IMR-90 (cell line): ENCODE results near the gene CNFN. TPM values are rescaled to one million over a fixed set of nuclear protein-coding genes. Genes with fewer than 3 reads are reported as not detected.

Experiments used
- ATAC-seq: fragments of 200-7000 bp; cut with Tn5 transposase; 2 replicates; pipeline ENCODE4 v1.9.1; 2020; ENCODE audit warnings: low read depth, mild to moderate bottlenecking, moderate library complexity
- BruUV-seq: library from RNA; stranded (reverse); fragments of 400-500 nt; replicated peaks from 2 replicates; lab custom pipeline; 2021; lab: Mats Ljungman, UMichigan
- CTCF ChIA-PET: fragments of 300-600 bp; formaldehyde crosslinking; extraction: SDS; loops from one replicate; lab custom pipeline; 2021; ENCODE audit warnings: antibody characterized with exemption; lab: Yijun Ruan, JAX
- POLR2A ChIA-PET: fragments of 300-600 bp; sonication (Branson Sonifier 250); formaldehyde crosslinking; loops from one replicate; lab custom pipeline; 2022; ENCODE audit warnings: antibody characterized with exemption; ENCODE audit not compliant: unreplicated experiment; lab: Charles Lee
- DNase-seq: peaks from one replicate; pipeline ENCODE4 v3.0.0; 2013
- H2AFZ ChIP-seq: replicated peaks from 2 replicates; pipeline ENCODE3; 2013; ENCODE audit warnings: low read length, mild to moderate bottlenecking; ENCODE audit not compliant: poor library complexity
- H2AK5ac ChIP-seq: 2 replicates; pipeline ENCODE4 v1.6.1; 2013; ENCODE audit warnings: low read depth, low read length, inconsistent platforms
- H2AK9ac ChIP-seq: replicated peaks from 2 replicates; pipeline ENCODE3; 2013; ENCODE audit warnings: mild to moderate bottlenecking, low read depth, low read length, moderate library complexity; ENCODE audit not compliant: poor library complexity
- H2BK120ac ChIP-seq: 2 replicates; pipeline ENCODE4 v1.6.1; 2013; ENCODE audit warnings: low read depth, low read length, inconsistent platforms
- H2BK15ac ChIP-seq: 3 replicates; pipeline ENCODE4 v1.6.1; 2013; ENCODE audit warnings: low read depth, low read length, inconsistent platforms
- H2BK20ac ChIP-seq: 2 replicates; pipeline ENCODE4 v1.6.1; 2013; ENCODE audit warnings: low read depth, mild to moderate bottlenecking, inconsistent platforms, low read length, moderate library complexity
- H2BK5ac ChIP-seq: 2 replicates; pipeline ENCODE4 v1.6.1; 2013; ENCODE audit warnings: mild to moderate bottlenecking, low read depth, low read length, inconsistent platforms; ENCODE audit not compliant: poor library complexity, severe bottlenecking
- H3K14ac ChIP-seq: replicated peaks from 2 replicates; pipeline ENCODE4 v1.6.1; 2013; ENCODE audit warnings: low read depth, low read length, inconsistent platforms
- H3K18ac ChIP-seq: 2 replicates; pipeline ENCODE4 v1.6.1; 2013; ENCODE audit warnings: low read depth, low read length, control low read depth
- H3K23ac ChIP-seq: 2 replicates; pipeline ENCODE4 v1.6.1; 2013; ENCODE audit warnings: low read depth, low read length, inconsistent platforms
- H3K27ac ChIP-seq: 2 replicates; pipeline ENCODE4 v1.5.1; 2013; ENCODE audit warnings: mild to moderate bottlenecking, control low read depth, low read length; ENCODE audit not compliant: insufficient read depth
- H3K27me3 ChIP-seq: 2 replicates; pipeline ENCODE4 v1.6.1; 2013; ENCODE audit warnings: low read length; ENCODE audit not compliant: control insufficient read depth, insufficient read depth
- H3K36me3 ChIP-seq: 2 replicates; pipeline ENCODE4 v1.6.1; 2013; ENCODE audit warnings: low read length, mixed read lengths; ENCODE audit not compliant: control insufficient read depth, insufficient read depth
- H3K4ac ChIP-seq: 2 replicates; pipeline ENCODE4 v1.6.1; 2013; ENCODE audit warnings: low read depth, low read length, inconsistent platforms
- H3K4me1 ChIP-seq: 2 replicates; pipeline ENCODE4 v1.6.1; 2013; ENCODE audit warnings: low read length, mixed read lengths; ENCODE audit not compliant: control insufficient read depth, insufficient read depth
- H3K4me2 ChIP-seq: 2 replicates; pipeline ENCODE4 v1.6.1; 2013; ENCODE audit warnings: low read depth, mild to moderate bottlenecking, control low read depth, low read length, moderate library complexity
- H3K4me3 ChIP-seq: 2 replicates; pipeline ENCODE4 v1.5.1; 2013; ENCODE audit warnings: low read depth, mild to moderate bottlenecking, control low read depth, low read length, moderate library complexity; ENCODE audit not compliant: insufficient read depth
- H3K56ac ChIP-seq: 2 replicates; pipeline ENCODE4 v1.6.1; 2013; ENCODE audit warnings: low read length, inconsistent platforms; ENCODE audit not compliant: insufficient read depth; ENCODE audit errors: extremely low read depth
- H3K79me1 ChIP-seq, 2 experiments: 2 replicates each; pipeline ENCODE4 v1.6.1; 2013; ENCODE audit warnings: low read length in 2 of 2, inconsistent platforms in 1 of 2, low read depth in 1 of 2
- H3K9ac ChIP-seq: 2 replicates; pipeline ENCODE4 v1.6.1; 2013; ENCODE audit warnings: low read depth, low read length, control low read depth
- H3K9me1 ChIP-seq: 2 replicates; pipeline ENCODE4 v1.6.1; 2013; ENCODE audit warnings: low read length, inconsistent platforms; ENCODE audit not compliant: insufficient read depth
- H3K9me3 ChIP-seq: 2 replicates; pipeline ENCODE4 v1.6.1; 2013; ENCODE audit warnings: low read length; ENCODE audit not compliant: control insufficient read depth, insufficient read depth
- H4K20me1 ChIP-seq: 2 replicates; pipeline ENCODE4 v1.6.1; 2013; ENCODE audit warnings: low read length, inconsistent platforms; ENCODE audit not compliant: insufficient read depth
- H4K5ac ChIP-seq: 2 replicates; pipeline ENCODE4 v1.6.1; 2013; ENCODE audit warnings: mild to moderate bottlenecking, low read depth, low read length, control low read depth
- H4K8ac ChIP-seq, 2 experiments: 2 replicates each; pipeline ENCODE4 v1.6.1; 2013; ENCODE audit warnings: low read depth in 2 of 2, low read length in 2 of 2, control low read depth in 1 of 2, inconsistent platforms in 1 of 2
- H4K91ac ChIP-seq: 2 replicates; pipeline ENCODE4 v1.6.1; 2013; ENCODE audit warnings: low read depth, low read length, inconsistent platforms; ENCODE audit not compliant: insufficient read depth
- CEBPB ChIP-seq: IDR thresholded peaks from 2 replicates; pipeline ENCODE4 v1.6.1; 2012; ENCODE audit warnings: low read depth, low read length, improper control_type of control experiment
- USF2 ChIP-seq: fragments of 150-350 bp; IDR thresholded peaks from 2 replicates; pipeline ENCODE4 v1.6.1; 2017; ENCODE audit warnings: mild to moderate bottlenecking, antibody characterized with exemption, low read length, low read depth
- WGBS, 2 experiments: methylation state at CpG; one replicate each; pipeline versions ENCODE4 v1.1.5 to v1.1.7; 2013; ENCODE audit warnings: missing lambda C conversion rate in 2 of 2; ENCODE audit not compliant: insufficient read length in 1 of 2; ENCODE audit errors: extremely low coverage in 2 of 2; 5-methylcytosine and 5-hydroxymethylcytosine counted together
- dilution Hi-C: fragments of 300-500 bp; cut with HindIII; formaldehyde crosslinking; loops from one replicate; pipeline ENCODE4 v1.14.3; 2018; ENCODE audit warnings: low sequenced_read_pairs; ENCODE audit not compliant: unreplicated experiment
- in situ Hi-C: fragments of 300-500 bp; cut with MboI; formaldehyde crosslinking; loops from 3 replicates; pipeline ENCODE4 v1.14.3; 2019; ENCODE audit warnings: low sequenced_read_pairs, inconsistent platforms, mixed read lengths
- intact Hi-C: fragments of 100-400 bp; cut with micrococcal nuclease; formaldehyde crosslinking; loops from 2 replicates; pipeline ENCODE4 v1.10.0; 2022
- polyA plus RNA-seq, 3 experiments: library from polyadenylated mRNA; depleted of rRNA; stranded (reverse); fragments of >200 nt; gene quantifications; 2 replicates each; pipeline ENCODE4 v1.2.3, GENCODE V29; 2012; ENCODE audit warnings: low replicate concordance in 1 of 3
- total RNA-seq: library from RNA; depleted of rRNA; stranded (reverse); fragments of >200 nt; gene quantifications from 2 replicates; pipeline ENCODE4 v1.2.3, GENCODE V29; 2012

The CNFN gene
- total and polyA plus RNA-seq, 2 of the 4 experiments (the other 2 are of a cell fraction), result 1.2 TPM; not detected in 1

GRCh38 chr19:42345191-42345812 lies 44.8 kb downstream of the CNFN start:
- Histone ChIP-seq H4K5ac (no peak overlapping the region), H2BK20ac (no peak overlapping the region), H3K4ac (no peak overlapping the region), H3K9me1 (no peaks in the 10 kb centered on the region; the same call in 1 of the 2 replicates), H3K9ac (no peak overlapping the region), H3K4me1 (no peaks in the 10 kb centered on the region; the same call in 1 of the 2 replicates), H3K36me3 (peaks cover 18% of the 10 kb centered on the region; the same call in 1 of the 2 replicates), H2AK9ac (no peak overlapping the region), H2BK5ac (no peak overlapping the region), H3K18ac (no peak overlapping the region), H2AK5ac (no peak overlapping the region), H2AFZ (no peak overlapping the region), H2BK120ac (no peak overlapping the region), H3K4me2 (no peak overlapping the region), H3K4me3 (no peak overlapping the region), H2BK15ac (no peak overlapping the region), H4K20me1 (no peaks in the 10 kb centered on the region), H3K9me3 (no peaks in the 10 kb centered on the region), H3K79me1 (no peaks in the 10 kb centered on the region), H3K23ac (no peak overlapping the region), H3K27me3 (no peaks in the 10 kb centered on the region), H4K91ac (no peak overlapping the region), H3K56ac (no peak overlapping the region), H3K14ac (no peak overlapping the region), H4K8ac (no peak overlapping the region), H3K27ac (no peak overlapping the region)
- intact Hi-C loops (no loop called here), dilution Hi-C loops (no loop called here), in situ Hi-C loops (no loop called here)
- CTCF ChIA-PET, result no interaction called here
- TF ChIP-seq USF2 (no peak), CEBPB (peak; percentile 93)
- BruUV-seq, result no TSS peak
- ATAC-seq (peak; percentile 53), DNase-seq (peak; percentile 38)
- POLR2A ChIA-PET, result no interaction called here
- no CpG with 5 or more reads among the region's 6 CpGs for WGBS, 2 experiments
